Measurements from ENCODE around the gene ICAM5.
"Not testable (repeated sequence)": the region's sequence is repeated elsewhere in the genome, so short reads cannot be mapped to it uniquely, and the experiment has no call there.

ICAM5 gene

DNA sequence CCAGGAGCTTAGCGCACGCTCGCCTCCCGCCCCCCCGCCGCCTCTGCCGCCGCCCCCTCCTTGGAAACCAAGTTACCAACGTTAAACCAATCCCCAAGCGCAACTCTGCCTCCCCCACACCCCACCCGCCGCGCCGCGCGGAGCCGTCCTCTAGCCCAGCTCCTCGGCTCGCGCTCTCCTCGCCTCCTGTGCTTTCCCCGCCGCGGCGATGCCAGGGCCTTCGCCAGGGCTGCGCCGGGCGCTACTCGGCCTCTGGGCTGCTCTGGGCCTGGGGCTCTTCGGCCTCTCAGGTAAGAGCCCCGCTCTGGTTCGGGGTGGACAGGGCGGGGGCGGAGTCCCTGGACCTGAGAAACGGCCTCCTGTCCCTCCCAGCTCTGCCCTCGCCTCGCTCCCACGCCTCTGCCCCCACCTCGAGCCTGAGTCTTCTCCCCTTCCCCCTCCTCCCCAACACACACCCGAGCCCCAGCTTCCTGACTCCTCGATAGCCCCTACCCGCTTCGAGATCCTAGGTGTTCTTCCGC is at the start of gene ICAM5:
ICAM5 (plus strand) TSS at position 117 of the 521 bp plus-strand sequence; CDS start at position 209, 92 bp downstream.
- no peak for DNase-seq

GRCh38 chr19:10241826-10242449 is 47.8 kb upstream of the ICAM5 start:
- not testable (repeated sequence) for DNase-seq

GRCh38 chr19:10243606-10244005 is 46.1 kb upstream of the ICAM5 start:
- DNase-seq = no peak

GRCh38 chr19:10245189-10245939 is 44.4 kb upstream of the ICAM5 start:
- DNase-seq = no peak

- DNase-seq = no peak
These were observed 43.2 kb upstream of the ICAM5 start for GRCh38 chr19:10246511-10246910.

GRCh38 chr19:10251792-10252694 is 37.7 kb upstream of the ICAM5 start, which contains the start of gene MRPL4:
Gene MRPL4, plus strand, starts transcription at chr19:10252214. Its CDS starts 40 bp downstream, at chr19:10252254.
- DNase-seq = peak; percentile 97

- no peak for DNase-seq
These were observed 37.0 kb upstream of the ICAM5 start for GRCh38 chr19:10252707-10253106.

DNA sequence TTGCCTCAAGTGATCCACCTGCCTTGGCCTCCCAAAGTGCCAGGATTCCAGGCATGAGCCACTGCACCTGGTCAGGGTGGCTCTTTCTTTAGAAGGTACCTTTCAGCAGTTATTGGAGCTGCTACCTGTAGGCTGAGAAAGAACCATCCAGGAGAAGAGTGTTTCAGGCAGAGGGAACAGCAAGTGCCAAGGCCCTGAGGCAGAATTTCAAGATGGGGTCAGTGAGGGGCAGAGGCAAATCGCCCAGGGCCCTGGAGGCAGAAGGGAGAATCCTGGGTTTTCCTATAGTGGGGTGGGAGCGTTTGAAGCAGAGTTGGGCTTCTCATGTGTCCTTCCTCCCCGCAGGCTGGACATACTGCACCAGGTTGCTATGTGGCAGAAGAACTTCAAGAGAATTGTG is 35.5 kb upstream of the ICAM5 start:
- no peak for DNase-seq

- no peak for DNase-seq
These were observed 34.4 kb upstream of the ICAM5 start for GRCh38 chr19:10255358-10255757.

DNA sequence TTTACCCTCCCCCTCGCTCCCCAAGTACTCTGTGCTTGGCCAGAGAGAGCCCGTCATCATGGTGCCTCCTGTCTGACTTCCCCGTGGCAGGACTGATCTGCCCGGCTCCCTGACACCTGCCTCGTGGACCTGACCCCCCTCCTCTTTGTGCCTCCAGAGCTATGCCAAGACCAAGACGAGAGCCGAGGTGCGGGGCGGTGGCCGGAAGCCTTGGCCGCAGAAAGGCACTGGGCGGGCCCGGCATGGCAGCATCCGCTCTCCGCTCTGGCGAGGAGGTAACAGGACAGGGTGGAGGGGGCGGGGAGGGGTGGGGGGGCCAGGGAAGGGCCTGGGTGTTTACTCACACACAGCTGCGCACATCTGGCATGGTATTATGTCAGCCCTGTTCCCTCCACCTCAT is 33.2 kb upstream of the ICAM5 start:
- no peak for DNase-seq

DNA sequence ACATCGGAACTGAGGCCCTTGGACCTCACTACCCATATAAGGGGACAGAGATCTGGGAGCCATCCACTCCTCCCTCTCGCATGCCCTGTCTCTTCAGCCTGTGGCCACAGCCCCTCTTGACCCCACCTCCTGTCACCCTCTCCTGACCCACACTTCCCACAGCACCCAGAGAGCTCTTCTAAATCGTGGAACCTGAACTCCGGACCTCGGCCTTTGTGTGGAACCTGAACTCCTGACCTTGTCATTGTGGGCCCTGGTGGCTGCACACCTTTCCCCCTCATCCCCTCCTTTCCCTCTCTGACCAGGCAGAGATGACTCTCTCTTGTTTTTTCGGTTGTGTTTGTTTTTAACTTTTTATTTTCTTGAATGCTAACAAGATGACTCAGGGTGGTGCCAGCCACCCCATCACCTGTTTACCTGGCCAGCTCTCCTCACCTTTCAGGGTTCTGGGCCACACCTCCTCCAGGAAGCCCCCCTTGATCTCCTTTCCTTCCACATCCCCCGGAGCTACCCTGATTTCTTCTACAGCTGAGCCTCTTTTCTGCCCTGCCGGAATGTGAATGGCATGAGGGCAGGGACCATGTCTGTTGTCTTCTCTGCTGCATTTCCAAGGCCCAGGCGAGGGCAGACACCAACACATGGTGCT is 32.7 kb upstream of the ICAM5 start:
- no peak for DNase-seq

- DNase-seq = no peak
These were observed 31.6 kb upstream of the ICAM5 start for GRCh38 chr19:10258080-10258710.

DNA sequence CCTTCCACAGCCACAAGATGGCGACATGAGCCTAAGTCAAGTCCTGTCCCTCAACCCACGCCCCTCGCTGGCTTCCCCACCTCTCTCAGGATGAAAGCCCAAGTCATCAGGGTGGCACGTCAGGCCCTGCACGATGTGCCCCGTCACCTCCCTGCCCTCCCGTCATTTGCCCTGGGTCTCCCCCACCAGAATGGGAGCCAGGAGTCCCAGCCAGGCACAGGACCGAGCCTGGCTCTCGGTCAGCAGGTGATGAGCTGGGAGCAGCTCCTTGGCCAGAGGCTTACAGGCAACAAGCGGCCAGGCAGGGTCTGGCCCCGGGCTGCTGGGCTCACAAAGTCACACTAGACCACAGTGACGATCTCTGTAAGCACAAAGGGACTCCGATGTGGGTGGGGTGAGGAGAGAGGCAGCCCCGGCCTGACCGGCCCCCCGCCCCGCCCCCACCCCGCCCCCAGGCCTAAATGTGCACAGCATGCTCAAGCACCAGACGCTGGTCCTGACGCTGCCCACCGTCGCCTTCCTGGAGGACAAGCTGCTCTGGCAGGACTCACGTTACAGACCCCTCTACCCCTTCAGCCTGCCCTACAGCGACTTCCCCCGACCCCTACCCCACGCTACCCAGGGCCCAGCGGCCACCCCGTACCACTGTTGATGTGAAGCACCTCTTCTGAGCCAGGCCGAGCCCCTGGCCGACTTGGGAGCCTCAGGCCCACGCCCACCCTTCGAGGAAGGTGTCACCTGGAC is 30.4 kb upstream of the ICAM5 start:
- peak; percentile 87 for DNase-seq

- DNase-seq = no peak
These were observed 29.6 kb upstream of the ICAM5 start for GRCh38 chr19:10260141-10260584.

GRCh38 chr19:10262771-10263170 is 27.0 kb upstream of the ICAM5 start:
- DNase-seq = no peak

DNA sequence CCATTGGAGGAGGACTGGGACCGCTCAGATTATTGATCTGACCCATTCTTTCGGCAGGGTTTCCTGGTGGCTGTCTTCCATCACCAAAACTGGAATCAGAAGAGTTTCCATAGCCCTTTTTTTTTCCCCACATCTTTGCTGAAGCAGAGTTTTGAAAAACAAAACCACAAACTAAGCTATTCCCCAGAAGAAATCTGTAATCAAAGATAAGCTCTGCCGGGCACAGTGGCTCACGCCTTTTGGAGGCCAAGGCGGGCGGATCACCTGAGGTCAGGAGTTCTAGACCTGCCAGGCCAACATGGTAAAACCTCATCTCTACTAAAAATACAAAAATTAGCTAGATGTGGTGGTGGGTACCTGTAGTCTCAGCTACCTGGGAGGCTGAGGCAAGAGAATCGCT is 23.0 kb upstream of the ICAM5 start:
- DNase-seq = no peak

DNA sequence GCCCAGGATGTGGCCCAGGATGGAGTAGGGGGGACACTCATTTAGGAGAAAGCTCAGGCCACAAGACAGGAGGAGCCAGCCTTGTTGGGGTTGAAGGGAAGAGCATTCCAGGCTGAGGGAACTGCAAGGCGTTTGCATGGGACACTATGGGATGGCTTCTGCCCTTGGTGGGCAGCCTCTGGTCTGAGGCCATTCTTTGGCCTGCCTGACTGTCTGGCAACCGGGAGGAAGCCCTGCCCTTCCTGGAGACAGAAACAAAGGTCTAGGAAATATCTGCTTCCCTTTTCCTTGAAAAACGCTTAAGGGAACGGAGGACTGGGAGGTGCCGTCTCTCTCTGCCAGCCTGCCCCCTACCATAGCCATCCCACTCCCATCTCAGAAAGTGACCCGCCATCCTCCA is 21.7 kb upstream of the ICAM5 start:
- no peak for DNase-seq

DNA sequence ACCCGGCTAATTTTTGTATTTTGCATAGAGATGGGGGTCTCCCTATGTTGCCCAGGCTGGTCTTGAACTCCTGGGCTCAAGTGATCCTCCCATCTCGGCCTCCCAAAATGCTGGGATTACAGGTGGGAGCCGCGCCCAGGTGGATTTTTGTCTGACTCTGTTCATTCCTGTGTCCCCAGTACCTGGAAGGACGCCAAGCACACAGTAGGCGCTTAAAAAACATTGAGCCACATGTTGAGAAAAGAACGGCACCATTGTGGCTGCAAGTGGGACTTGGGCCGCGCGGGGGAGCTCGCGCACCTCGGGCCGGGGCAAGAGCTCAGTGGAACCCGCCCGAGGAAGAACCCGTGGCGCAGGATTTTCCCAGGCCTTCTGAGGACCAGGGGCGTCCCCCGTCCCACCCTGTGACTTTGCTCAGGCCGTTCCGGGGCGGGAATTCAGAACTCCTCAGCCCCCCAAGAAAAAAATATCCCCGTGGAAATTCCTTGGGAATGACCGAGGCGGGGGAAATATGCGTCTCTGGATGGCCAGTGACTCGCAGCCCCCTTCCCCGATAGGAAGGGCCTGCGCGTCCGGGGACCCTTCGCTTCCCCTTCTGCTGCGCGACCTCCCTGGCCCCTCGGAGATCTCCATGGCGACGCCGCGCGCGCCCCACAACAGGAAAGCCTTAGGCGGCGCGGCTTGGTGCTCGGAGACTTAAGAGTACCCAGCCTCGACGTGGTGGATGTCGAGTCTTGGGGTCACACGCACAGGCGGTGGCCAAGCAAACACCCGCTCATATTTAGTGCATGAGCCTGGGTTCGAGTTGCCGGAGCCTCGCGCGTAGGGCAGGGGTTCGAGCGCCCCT is 20.2 kb upstream of the ICAM5 start:
- DNase-seq = peak; percentile 87

- peak; percentile 88 for DNase-seq
These were observed 19.6 kb upstream of the ICAM5 start for GRCh38 chr19:10270180-10270615.

All from CD4-positive, alpha-beta T cell treated with Interferon gamma for 1 hour (primary cell).